ENCODE results near the gene PLAC1. TPM values are rescaled to one million over a fixed set of nuclear protein-coding genes. Genes with fewer than 3 reads are reported as not detected.

PLAC1 gene
- total RNA-seq, 1 experiment from 2014 or later: 0.91 TPM

DNA sequence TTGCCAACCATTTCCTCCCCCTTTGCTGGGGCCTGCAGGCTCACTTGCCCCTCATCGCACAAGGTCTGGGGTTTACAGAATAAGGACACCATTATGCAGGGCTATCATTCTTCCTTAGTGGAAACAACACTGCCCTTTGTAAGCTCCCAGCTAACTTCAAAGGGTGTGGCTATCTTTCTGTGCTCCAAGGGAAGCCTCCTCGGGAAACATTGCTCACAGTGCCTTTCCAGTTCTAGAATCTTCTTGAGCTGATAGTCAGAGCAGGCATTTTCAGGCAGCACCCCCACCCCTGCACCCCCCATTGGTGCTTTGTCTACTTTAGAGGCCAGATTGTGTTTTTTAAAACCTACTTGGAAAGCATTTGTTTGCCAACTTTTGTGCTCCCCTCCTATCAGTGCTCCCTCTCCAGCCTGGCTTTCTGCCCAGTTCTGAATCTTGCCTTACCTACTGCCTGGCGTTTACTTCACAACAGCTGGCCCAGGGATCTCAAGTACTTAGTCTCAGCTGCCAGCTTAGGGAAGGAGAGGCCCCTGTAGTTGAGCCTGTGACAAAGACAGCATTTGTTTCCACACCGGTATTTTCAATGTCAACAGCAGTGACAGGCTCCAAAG lies 53.5 kb downstream of the PLAC1 start:
- H3K4me1 Mint-ChIP-seq (ENCODE audit: insufficient read depth, unreplicated experiment): peaks cover 8% of the 10 kb centered on the region
- no TSS peak for BruUV-seq (replicated peaks)
- CTCF ChIA-PET: interaction anchor here (0.6 to 2.5 kb wide), 13 partner anchors 11 to 178 kb away, joined by 3 to 16 read pairs (median 4); no protein-coding TSS in a partner anchor
- peak; percentile 86 for DNase-seq (ENCODE audit: unreplicated experiment)
- no peaks in the 10 kb centered on the region for H3K9me3 Mint-ChIP-seq (ENCODE audit: unreplicated experiment)
- TF ChIP-seq CTCF (IDR thresholded peaks at IDR 0.05; ENCODE audit: unreplicated experiment): no peak
- POLR2A ChIA-PET: interaction anchor here (0.8 to 2.7 kb wide), 8 partner anchors 10 to 145 kb away, joined by 3 to 13 read pairs (median 4); no protein-coding TSS in a partner anchor
- peak overlapping the region; percentile 3 for H3K27ac Mint-ChIP-seq (ENCODE audit: low read depth, unreplicated experiment)
- intact Hi-C loops (cut with micrococcal nuclease): loop anchor here (1.0 to 5.0 kb wide), 5 partner anchors 66 to 146 kb away; no protein-coding TSS in a partner anchor
- H3K36me3 Mint-ChIP-seq (ENCODE audit: insufficient read depth, unreplicated experiment): no peaks in the 10 kb centered on the region
- H3K27me3 Mint-ChIP-seq (ENCODE audit: insufficient read depth, unreplicated experiment): no peaks in the 10 kb centered on the region
- no peak overlapping the region for H3K4me3 Mint-ChIP-seq (ENCODE audit: unreplicated experiment)

- Mint-ChIP-seq H3K27me3 (ENCODE audit: insufficient read depth, unreplicated experiment) (peaks cover 6% of the 10 kb centered on the region), H3K9me3 (ENCODE audit: unreplicated experiment) (no peaks in the 10 kb centered on the region), H3K36me3 (ENCODE audit: insufficient read depth, unreplicated experiment) (no peaks in the 10 kb centered on the region), H3K4me3 (ENCODE audit: unreplicated experiment) (no peak overlapping the region), H3K4me1 (ENCODE audit: insufficient read depth, unreplicated experiment) (peaks cover 8% of the 10 kb centered on the region), H3K27ac (ENCODE audit: low read depth, unreplicated experiment) (peak overlapping the region; percentile 3)
- ChIA-PET POLR2A (interaction anchor here (0.7 to 2.7 kb wide), 9 partner anchors 10 to 120 kb away, joined by 3 to 13 read pairs (median 4); no protein-coding TSS in a partner anchor), CTCF (interaction anchor here (0.6 to 2.5 kb wide), 13 partner anchors 12 to 179 kb away, joined by 3 to 16 read pairs (median 4); no protein-coding TSS in a partner anchor)
- DNase-seq (ENCODE audit: unreplicated experiment): peak; percentile 94
- TSS peak; percentile 85 for BruUV-seq (replicated peaks)
- intact Hi-C loops (cut with micrococcal nuclease): loop anchor here (1.0 to 5.0 kb wide), 5 partner anchors 67 to 147 kb away; no protein-coding TSS in a partner anchor
- peak; percentile 15 for TF ChIP-seq CTCF (IDR thresholded peaks at IDR 0.05; ENCODE audit: unreplicated experiment)
Observed at GRCh38 chrX:134603806-134604700, 54.2 kb downstream of the PLAC1 start.

GRCh38 chrX:134602410-134602809 lies 55.9 kb downstream of the PLAC1 start:
- peaks cover 8% of the 10 kb centered on the region for H3K4me1 Mint-ChIP-seq (ENCODE audit: insufficient read depth, unreplicated experiment)
- peaks cover 23% of the 10 kb centered on the region for H3K27me3 Mint-ChIP-seq (ENCODE audit: insufficient read depth, unreplicated experiment)
- no peak for TF ChIP-seq CTCF (IDR thresholded peaks at IDR 0.05; ENCODE audit: unreplicated experiment)
- H3K9me3 Mint-ChIP-seq (ENCODE audit: unreplicated experiment): no peaks in the 10 kb centered on the region
- DNase-seq (ENCODE audit: unreplicated experiment): no peak
- CTCF ChIA-PET: interaction anchor here (0.7 to 2.4 kb wide), 3 partner anchors 29 to 151 kb away, joined by 3 to 9 read pairs (median 3); no protein-coding TSS in a partner anchor
- POLR2A ChIA-PET: no interaction called here
- intact Hi-C loops (cut with micrococcal nuclease): loop anchor here (5.0 kb wide), 2 partner anchors 80 to 90 kb away; no protein-coding TSS in a partner anchor
- H3K27ac Mint-ChIP-seq (ENCODE audit: low read depth, unreplicated experiment): no peak overlapping the region
- no peaks in the 10 kb centered on the region for H3K36me3 Mint-ChIP-seq (ENCODE audit: insufficient read depth, unreplicated experiment)
- no peak overlapping the region for H3K4me3 Mint-ChIP-seq (ENCODE audit: unreplicated experiment)
- no TSS peak for BruUV-seq (replicated peaks)

All from MCF 10A (cell line).